OCI-LY7 (cell line): ENCODE data around the gene FGF21. TPM values are rescaled to one million over a fixed set of nuclear protein-coding genes. Genes with fewer than 3 reads are reported as not detected.

Experiments used
- BruUV-seq: library from RNA; stranded (reverse); fragments of 400-500 nt; replicated peaks from 2 replicates; lab custom pipeline; 2021; lab: Mats Ljungman, UMichigan
- CTCF ChIA-PET: fragments of 300-600 bp; sonication (Branson Sonifier 250); formaldehyde crosslinking; loops from one replicate; lab custom pipeline; 2022; ENCODE audit warnings: antibody characterized with exemption; ENCODE audit not compliant: unreplicated experiment; lab: Charles Lee
- POLR2A ChIA-PET: fragments of 300-600 bp; sonication (Branson Sonifier 250); formaldehyde crosslinking; loops from one replicate; lab custom pipeline; 2022; ENCODE audit warnings: antibody characterized with exemption; lab: Charles Lee
- DNase-seq: peaks from one replicate; pipeline ENCODE4 v3.0.0-alpha.2; 2015; ENCODE audit warnings: low spot score
- H2AFZ ChIP-seq: fragments of 200-600 bp; sonication (generic), shearing (Covaris generic); 2 replicates; pipeline ENCODE4 v1.6.1; 2014; ENCODE audit warnings: mild to moderate bottlenecking, antibody characterized with exemption, low read length, moderate library complexity
- H3K27ac ChIP-seq: fragments of 200-600 bp; sonication (generic); 2 replicates; pipeline ENCODE4 v1.5.1; 2014; ENCODE audit warnings: mixed run types, low read depth, mild to moderate bottlenecking, moderate library complexity, low read length, inconsistent platforms; ENCODE audit not compliant: poor library complexity, severe bottlenecking
- H3K36me3 ChIP-seq: fragments of 200-600 bp; sonication (generic); 2 replicates; pipeline ENCODE4 v1.6.1; 2014; ENCODE audit warnings: mild to moderate bottlenecking, antibody characterized with exemption, low read length, moderate library complexity, mixed read lengths; ENCODE audit not compliant: insufficient read depth
- H3K4me1 ChIP-seq: fragments of 200-600 bp; sonication (generic); 2 replicates; pipeline ENCODE4 v1.5.1; 2014; ENCODE audit warnings: mild to moderate bottlenecking, low read length; ENCODE audit not compliant: insufficient read depth, poor library complexity, severe bottlenecking
- H3K4me2 ChIP-seq: fragments of 200-600 bp; sonication (generic); 2 replicates; pipeline ENCODE4 v1.6.1; 2014; ENCODE audit warnings: mild to moderate bottlenecking, low read length
- H3K4me3 ChIP-seq: fragments of 200-600 bp; sonication (generic); 2 replicates; pipeline ENCODE4 v1.5.1; 2014; ENCODE audit warnings: mild to moderate bottlenecking, low read depth, low read length; ENCODE audit not compliant: poor library complexity, severe bottlenecking
- H3K79me2 ChIP-seq: fragments of 200-600 bp; sonication (generic); 2 replicates; pipeline ENCODE4 v1.6.1; 2016; ENCODE audit warnings: low read depth, mild to moderate bottlenecking, low read length, moderate library complexity, mixed read lengths; ENCODE audit not compliant: insufficient read depth
- H3K9me2 ChIP-seq: fragments of 200-600 bp; sonication (generic); 2 replicates; pipeline ENCODE4 v1.6.1; 2016; ENCODE audit warnings: mild to moderate bottlenecking, low read length, mixed read lengths; ENCODE audit not compliant: insufficient read depth
- H3K9me3 ChIP-seq: fragments of 200-600 bp; sonication (generic); 2 replicates; pipeline ENCODE4 v1.6.1; 2014; ENCODE audit warnings: mild to moderate bottlenecking, mixed run types, low read length, mixed read lengths
- H4K20me1 ChIP-seq: fragments of 200-600 bp; sonication (generic); 2 replicates; pipeline ENCODE4 v1.6.1; 2014; ENCODE audit warnings: mild to moderate bottlenecking, antibody characterized with exemption, low read length, moderate library complexity, mixed read lengths; ENCODE audit not compliant: insufficient read depth
- CTCF ChIP-seq: fragments of 200-600 bp; sonication (generic); conservative IDR thresholded peaks from 2 replicates; pipeline ENCODE4 v1.5.1; 2014; ENCODE audit warnings: mild to moderate bottlenecking, antibody characterized with exemption, low read length, moderate library complexity, mixed read lengths
- EZH2phosphoT487 ChIP-seq: fragments of 200-600 bp; sonication (generic); IDR thresholded peaks from 2 replicates; pipeline ENCODE4 v1.6.1; 2018; ENCODE audit warnings: low read depth, borderline replicate concordance, mild to moderate bottlenecking, mixed run types, antibody characterized with exemption, low read length, moderate library complexity, mixed read lengths
- intact Hi-C: fragments of 100-400 bp; cut with micrococcal nuclease; formaldehyde crosslinking; loops from one replicate; pipeline ENCODE4 v1.10.0; 2022; ENCODE audit not compliant: unreplicated experiment
- total RNA-seq, 2 experiments: library from RNA; depleted of rRNA in 1 of 2; stranded (reverse); fragments of >200 nt in 1 of 2; shearing (Covaris generic) in 1 of 2; gene quantifications; 2 replicates each; pipeline ENCODE4 v1.2.3, GENCODE V29; 2014 to 2022

FGF21 gene
- total RNA-seq, 2 experiments from 2014 or later, result not detected

- TF ChIP-seq EZH2phosphoT487, result no peak
- TF ChIP-seq CTCF, result no peak
- H2AFZ ChIP-seq, result no peak overlapping the region
- H4K20me1 ChIP-seq, result no peaks in the 10 kb centered on the region
- no peak for DNase-seq
- ChIA-PET POLR2A (no interaction called here), CTCF (no interaction called here)
- H3K79me2 ChIP-seq, result no peaks in the 10 kb centered on the region
- no peak overlapping the region for H3K27ac ChIP-seq
- no peak overlapping the region for H3K4me2 ChIP-seq
- H3K9me3 ChIP-seq, result no peaks in the 10 kb centered on the region
- peaks cover 4% of the 10 kb centered on the region for H3K4me1 ChIP-seq
- H3K36me3 ChIP-seq, result no peaks in the 10 kb centered on the region
- H3K9me2 ChIP-seq, result no peaks in the 10 kb centered on the region
- no TSS peak for BruUV-seq
- no peak overlapping the region for H3K4me3 ChIP-seq
- intact Hi-C loops, result no loop called here
Measured at GRCh38 chr19:48799358-48800300, 44.3 kb downstream of the FGF21 start.

DNA sequence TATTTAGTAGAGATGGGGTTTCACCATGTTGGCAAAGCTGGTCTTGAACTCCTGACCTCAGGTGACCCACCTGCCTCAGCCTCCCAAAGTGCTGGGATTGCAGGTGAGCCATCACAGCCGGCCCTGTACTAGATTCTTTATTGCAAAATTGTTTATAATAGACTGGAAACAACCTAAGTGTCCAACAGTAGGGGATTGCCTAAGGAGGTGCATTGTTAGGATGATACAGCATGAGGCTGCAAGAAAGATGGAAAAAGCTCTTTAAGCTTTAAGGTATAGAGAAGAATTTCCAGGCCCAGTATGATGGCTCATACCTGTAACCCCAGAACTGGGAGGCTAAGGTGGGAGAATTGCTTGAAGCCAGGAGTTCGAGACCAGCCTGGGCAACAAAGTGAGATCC is 47.3 kb downstream of the FGF21 start:
- no peak for TF ChIP-seq CTCF
- TF ChIP-seq EZH2phosphoT487, result no peak
- H3K9me2 ChIP-seq, result no peaks in the 10 kb centered on the region
- H3K4me3 ChIP-seq, result no peak overlapping the region
- no peaks in the 10 kb centered on the region for H4K20me1 ChIP-seq
- no peak for DNase-seq
- intact Hi-C loops, result no loop called here
- no peak overlapping the region for H3K4me2 ChIP-seq
- no peaks in the 10 kb centered on the region for H3K79me2 ChIP-seq
- ChIA-PET POLR2A (no interaction called here), CTCF (no interaction called here)
- H3K36me3 ChIP-seq, result peaks cover 4% of the 10 kb centered on the region; the same call in 1 of the 2 replicates
- H3K9me3 ChIP-seq, result no peaks in the 10 kb centered on the region
- BruUV-seq, result no TSS peak
- H2AFZ ChIP-seq, result no peak overlapping the region
- no peak overlapping the region for H3K27ac ChIP-seq
- no peaks in the 10 kb centered on the region for H3K4me1 ChIP-seq

DNA sequence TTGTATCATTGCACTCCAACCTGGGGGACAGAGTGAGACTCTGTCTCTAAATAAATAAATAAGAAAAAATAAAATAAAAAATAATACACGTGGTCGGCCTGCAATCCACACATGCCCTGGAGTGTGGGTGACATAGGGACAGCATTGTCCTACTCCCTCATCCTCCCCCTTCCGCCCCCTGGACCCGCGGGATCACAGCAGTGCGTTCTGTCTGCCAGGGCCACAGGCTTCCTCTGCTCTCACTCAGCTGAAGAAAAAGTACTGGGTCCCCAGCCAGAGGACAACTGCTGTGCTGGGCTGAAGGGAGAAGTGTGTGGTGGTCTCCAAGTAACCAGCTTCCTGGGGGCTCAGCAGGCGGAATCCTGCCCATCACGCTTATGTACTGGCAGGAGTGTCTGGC is 49.2 kb downstream of the FGF21 start:
- Histone ChIP-seq H3K36me3 (peaks cover 7% of the 10 kb centered on the region; the same call in 1 of the 2 replicates), H3K9me2 (no peaks in the 10 kb centered on the region), H2AFZ (no peak overlapping the region), H3K4me2 (no peak overlapping the region), H3K9me3 (no peaks in the 10 kb centered on the region), H3K79me2 (peaks cover 2% of the 10 kb centered on the region; the same call in 1 of the 2 replicates), H3K4me3 (no peak overlapping the region), H3K4me1 (peaks cover 5% of the 10 kb centered on the region), H3K27ac (no peak overlapping the region), H4K20me1 (no peaks in the 10 kb centered on the region)
- BruUV-seq, result no TSS peak
- ChIA-PET POLR2A (interaction anchor here (0.6 to 0.7 kb wide), 2 partner anchors 83 to 611 kb away, joined by 4 read pairs; no protein-coding TSS in a partner anchor), CTCF (no interaction called here)
- TF ChIP-seq EZH2phosphoT487 (no peak), CTCF (no peak)
- no peak for DNase-seq
- intact Hi-C loops, result no loop called here
